Testis (tissue), 3 donors: ENCODE data around the gene ZNF823. TPM values are rescaled to one million over a fixed set of nuclear protein-coding genes. Genes with fewer than 3 reads are reported as not detected.

ENCODE experiments used
- DNase-seq: peaks from one replicate; pipeline ENCODE4 v3.0.0-alpha.2; 2019
- H3K27ac ChIP-seq, 2 donors: fragments of 200-600 bp; sonication (generic); one replicate each; pipeline ENCODE4 v1.5.1; 2019
- H3K27me3 ChIP-seq: fragments of 200-600 bp; sonication (generic); one replicate; pipeline ENCODE4 v1.5.1; 2019
- H3K36me3 ChIP-seq: fragments of 200-600 bp; sonication (generic); one replicate; pipeline ENCODE4 v1.5.1; 2017; ENCODE audit warnings: low read depth; ENCODE audit errors: missing control alignments
- H3K4me1 ChIP-seq: fragments of 200-600 bp; sonication (generic); one replicate; pipeline ENCODE4 v1.5.1; 2019
- H3K4me3 ChIP-seq, 2 donors: fragments of 200-600 bp; sonication (generic); one replicate each; pipeline ENCODE4 v1.5.1; 2017 to 2019
- H3K9me3 ChIP-seq: fragments of 200-600 bp; sonication (generic); one replicate; pipeline ENCODE4 v1.5.1; 2017
- POLR2A ChIP-seq: fragments of 450-650 bp; IDR thresholded peaks from one replicate; pipeline ENCODE4 v1.6.1; 2017; ENCODE audit warnings: antibody characterized with exemption, mild to moderate bottlenecking, moderate library complexity
- WGBS, 2 donors: methylation state at CpG; one replicate each; pipeline ENCODE4 v1.1.5; 2018; 5-methylcytosine and 5-hydroxymethylcytosine counted together
- intact Hi-C: fragments of 100-400 bp; cut with DNase I; formaldehyde crosslinking; loops from one replicate; pipeline ENCODE4 v1.15.1; 2023; ENCODE audit warnings: low total_unique reads
- polyA plus RNA-seq: library from polyadenylated mRNA; stranded (reverse); fragments of 350-450 nt; fragmentation: Illumina TruSeq; extraction: RNeasy Lipid Tissue Mini Kit (QIAGEN cat#74804); gene quantifications from one replicate; pipeline ENCODE4 v1.2.3, GENCODE V29; 2014; ENCODE audit warnings: low read depth, low replicate concordance; ENCODE audit not compliant: insufficient read depth
- total RNA-seq, 2 donors: library from RNA; depleted of rRNA; stranded (reverse); fragments of >200 nt; gene quantifications; one replicate each; pipeline ENCODE4 v1.2.3, GENCODE V29; 2016
- TF ChIP-seq, protein P1 (sequence below), 3 experiments: fragments of 450-650 bp in 2 of 3; fragments of 200-600 bp in 1 of 3; sonication (generic) in 1 of 3; IDR thresholded peaks; one replicate each; pipeline ENCODE4 v1.5.1; 2016 to 2019; ENCODE audit warnings: antibody characterized with exemption in 3 of 3, mild to moderate bottlenecking in 2 of 3, moderate library complexity in 1 of 3

ZNF823 gene
- total and polyA plus RNA-seq, 3 donors from 2014 or later = 1.6 to 5.2 (median 2.1) TPM

DNA sequence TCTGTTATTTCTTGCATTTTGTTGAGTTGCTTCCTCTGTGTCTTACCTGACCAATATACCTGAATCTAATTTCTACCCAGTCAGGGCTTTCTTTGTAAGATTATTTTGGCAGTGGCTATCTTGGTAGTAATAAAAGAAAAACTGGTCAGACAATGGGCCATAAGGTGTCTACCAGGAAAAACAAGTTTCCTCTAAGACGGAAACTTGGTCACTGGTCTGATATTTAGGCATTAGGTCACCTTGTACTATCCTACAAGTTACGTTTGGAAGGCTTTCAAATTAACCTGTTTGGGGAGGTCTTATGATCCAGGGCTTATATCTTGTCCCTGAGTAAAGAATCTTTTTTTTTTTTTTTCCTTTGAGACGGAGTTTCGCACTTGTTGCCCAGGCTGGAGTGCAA, 9.2 kb downstream of the ZNF823 start:
- no peak for TF ChIP-seq POLR2A
- TF ChIP-seq, protein P1, sequence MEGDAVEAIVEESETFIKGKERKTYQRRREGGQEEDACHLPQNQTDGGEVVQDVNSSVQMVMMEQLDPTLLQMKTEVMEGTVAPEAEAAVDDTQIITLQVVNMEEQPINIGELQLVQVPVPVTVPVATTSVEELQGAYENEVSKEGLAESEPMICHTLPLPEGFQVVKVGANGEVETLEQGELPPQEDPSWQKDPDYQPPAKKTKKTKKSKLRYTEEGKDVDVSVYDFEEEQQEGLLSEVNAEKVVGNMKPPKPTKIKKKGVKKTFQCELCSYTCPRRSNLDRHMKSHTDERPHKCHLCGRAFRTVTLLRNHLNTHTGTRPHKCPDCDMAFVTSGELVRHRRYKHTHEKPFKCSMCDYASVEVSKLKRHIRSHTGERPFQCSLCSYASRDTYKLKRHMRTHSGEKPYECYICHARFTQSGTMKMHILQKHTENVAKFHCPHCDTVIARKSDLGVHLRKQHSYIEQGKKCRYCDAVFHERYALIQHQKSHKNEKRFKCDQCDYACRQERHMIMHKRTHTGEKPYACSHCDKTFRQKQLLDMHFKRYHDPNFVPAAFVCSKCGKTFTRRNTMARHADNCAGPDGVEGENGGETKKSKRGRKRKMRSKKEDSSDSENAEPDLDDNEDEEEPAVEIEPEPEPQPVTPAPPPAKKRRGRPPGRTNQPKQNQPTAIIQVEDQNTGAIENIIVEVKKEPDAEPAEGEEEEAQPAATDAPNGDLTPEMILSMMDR (IDR thresholded peaks at IDR 0.05) = no peak
- Histone ChIP-seq H3K27me3 (no peaks in the 10 kb centered on the region), H3K9me3 (no peaks in the 10 kb centered on the region), H3K36me3 (no peaks in the 10 kb centered on the region), H3K4me3 (no peak overlapping the region), H3K4me1 (no peaks in the 10 kb centered on the region), H3K27ac (no peak overlapping the region)
- WGBS, 2 donors = 87 to 91% methylated on average over 3 to 4 of the region's 4 CpGs
- no peak for DNase-seq
- intact Hi-C loops = no loop called here

DNA sequence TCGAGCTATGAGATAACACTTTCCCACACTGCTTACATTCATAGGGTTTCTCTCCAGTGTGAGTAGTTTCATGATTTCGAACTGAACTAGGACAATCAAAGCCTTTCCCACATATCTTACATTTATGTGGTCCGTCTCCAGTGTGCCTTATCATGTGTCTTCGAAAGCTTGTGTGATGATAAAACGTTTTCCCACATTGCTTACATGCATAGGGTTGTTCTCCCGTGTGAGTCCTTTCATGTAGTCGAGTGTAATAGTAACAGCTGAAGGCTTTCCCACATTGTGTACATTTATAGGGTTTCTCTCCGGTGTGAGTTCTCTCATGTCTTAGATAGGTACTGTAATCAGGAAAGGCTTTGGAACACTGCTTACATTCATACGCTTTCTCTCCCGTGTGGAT, 16.3 kb downstream of the ZNF823 start:
- DNase-seq = no peak
- no peak for TF ChIP-seq POLR2A
- H3K4me1 ChIP-seq = no peaks in the 10 kb centered on the region
- H3K36me3 ChIP-seq = no peaks in the 10 kb centered on the region
- no peaks in the 10 kb centered on the region for H3K27me3 ChIP-seq
- H3K9me3 ChIP-seq = no peaks in the 10 kb centered on the region
- H3K27ac ChIP-seq = no peak overlapping the region
- intact Hi-C loops = no loop called here
- WGBS, 2 donors = 95 to 97% methylated on average over 10 of the region's 10 CpGs
- H3K4me3 ChIP-seq = no peak overlapping the region

DNA sequence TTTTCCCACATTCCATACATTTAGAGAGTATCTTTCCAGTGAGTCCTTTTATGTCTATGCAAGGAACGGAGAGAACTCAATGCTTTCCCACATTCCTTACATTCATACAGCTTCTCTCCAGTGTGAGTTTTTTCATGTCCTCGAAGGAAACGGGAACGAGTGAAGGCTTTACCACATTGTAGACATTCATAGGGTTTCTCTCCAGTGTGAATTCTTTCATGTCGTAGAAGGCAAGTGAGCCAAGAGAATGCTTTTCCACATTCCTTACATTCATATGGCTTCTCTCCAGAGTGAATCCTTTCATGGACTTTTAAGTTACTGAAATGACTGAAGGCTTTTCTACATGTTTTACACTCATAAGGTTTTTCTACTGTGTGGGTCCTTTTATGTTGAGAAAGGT, 17.1 kb downstream of the ZNF823 start:
- DNase-seq = no peak
- Histone ChIP-seq H3K4me3 (no peak overlapping the region), H3K27ac (no peak overlapping the region), H3K4me1 (no peaks in the 10 kb centered on the region), H3K36me3 (no peaks in the 10 kb centered on the region), H3K9me3 (no peaks in the 10 kb centered on the region), H3K27me3 (no peaks in the 10 kb centered on the region)
- intact Hi-C loops = no loop called here
- WGBS, 2 donors = 94% methylated on average over 5 of the region's 5 CpGs
- no peak for TF ChIP-seq POLR2A
- TF ChIP-seq, protein P1 (IDR thresholded peaks at IDR 0.05) = no peak

DNA sequence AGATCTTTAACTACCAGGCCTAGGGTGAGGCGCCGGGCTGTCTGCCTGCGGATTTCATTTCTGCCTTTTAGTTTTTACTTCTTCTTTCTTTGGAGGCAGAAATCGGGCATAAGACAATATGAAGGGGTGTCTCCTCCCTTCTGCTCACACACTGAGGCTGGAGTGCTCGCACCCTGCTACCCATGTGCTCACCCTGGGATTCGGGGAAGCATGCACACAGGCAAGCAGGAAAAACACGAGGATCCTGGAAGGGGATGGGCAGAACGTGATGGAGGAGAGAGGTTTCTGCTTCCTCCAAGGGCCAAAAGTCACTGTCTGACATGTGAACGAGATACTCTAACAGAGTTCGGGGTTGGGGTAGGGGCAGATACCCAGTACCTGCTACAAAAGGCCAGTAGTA, 28.4 kb downstream of the ZNF823 start:
- TF ChIP-seq, protein P1 (IDR thresholded peaks at IDR 0.05) = no peak
- no peak for TF ChIP-seq POLR2A
- no peak overlapping the region for H3K4me3 ChIP-seq
- H3K27me3 ChIP-seq = no peaks in the 10 kb centered on the region
- no peaks in the 10 kb centered on the region for H3K9me3 ChIP-seq
- intact Hi-C loops = no loop called here
- no peak for DNase-seq
- no peaks in the 10 kb centered on the region for H3K4me1 ChIP-seq
- 68 to 86% methylated on average over 10 of the region's 10 CpGs for WGBS, 2 donors
- H3K27ac ChIP-seq = no peak overlapping the region
- no peaks in the 10 kb centered on the region for H3K36me3 ChIP-seq

DNA sequence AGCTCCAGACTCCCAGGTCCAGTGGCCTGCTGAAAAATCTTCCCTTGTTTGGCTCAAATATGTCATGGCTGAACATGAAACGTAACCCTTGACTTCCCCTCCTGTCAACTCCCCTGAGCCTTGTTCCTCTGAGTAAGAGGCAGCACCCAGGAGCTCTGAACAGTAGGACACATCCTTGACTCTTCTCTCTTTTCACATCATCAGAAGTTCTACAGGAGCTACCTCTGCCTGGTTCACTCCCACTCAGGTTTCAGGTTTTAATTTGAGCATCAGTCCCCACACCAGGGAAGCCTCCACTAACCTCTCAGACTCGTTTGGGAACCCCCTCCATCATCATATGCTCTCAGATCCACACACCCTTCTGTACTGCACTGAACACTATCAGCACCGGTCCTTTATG, 30.3 kb downstream of the ZNF823 start:
- H3K36me3 ChIP-seq = no peaks in the 10 kb centered on the region
- intact Hi-C loops = no loop called here
- H3K9me3 ChIP-seq = no peaks in the 10 kb centered on the region
- TF ChIP-seq POLR2A = no peak
- TF ChIP-seq, protein P1 (IDR thresholded peaks at IDR 0.05) = no peak
- H3K27ac ChIP-seq = no peak overlapping the region
- no peak for DNase-seq
- 71 to 75% methylated on average over 3 of the region's 3 CpGs for WGBS, 2 donors
- no peak overlapping the region for H3K4me3 ChIP-seq
- H3K27me3 ChIP-seq = no peaks in the 10 kb centered on the region
- H3K4me1 ChIP-seq = no peaks in the 10 kb centered on the region
